ENCODE measurements around the gene CCDC85C. TPM values are rescaled to one million over a fixed set of nuclear protein-coding genes. Genes with fewer than 3 reads are reported as not detected.

The CCDC85C gene
- total RNA-seq, 1 experiment from 2014 or later: 42.3 TPM

DNA sequence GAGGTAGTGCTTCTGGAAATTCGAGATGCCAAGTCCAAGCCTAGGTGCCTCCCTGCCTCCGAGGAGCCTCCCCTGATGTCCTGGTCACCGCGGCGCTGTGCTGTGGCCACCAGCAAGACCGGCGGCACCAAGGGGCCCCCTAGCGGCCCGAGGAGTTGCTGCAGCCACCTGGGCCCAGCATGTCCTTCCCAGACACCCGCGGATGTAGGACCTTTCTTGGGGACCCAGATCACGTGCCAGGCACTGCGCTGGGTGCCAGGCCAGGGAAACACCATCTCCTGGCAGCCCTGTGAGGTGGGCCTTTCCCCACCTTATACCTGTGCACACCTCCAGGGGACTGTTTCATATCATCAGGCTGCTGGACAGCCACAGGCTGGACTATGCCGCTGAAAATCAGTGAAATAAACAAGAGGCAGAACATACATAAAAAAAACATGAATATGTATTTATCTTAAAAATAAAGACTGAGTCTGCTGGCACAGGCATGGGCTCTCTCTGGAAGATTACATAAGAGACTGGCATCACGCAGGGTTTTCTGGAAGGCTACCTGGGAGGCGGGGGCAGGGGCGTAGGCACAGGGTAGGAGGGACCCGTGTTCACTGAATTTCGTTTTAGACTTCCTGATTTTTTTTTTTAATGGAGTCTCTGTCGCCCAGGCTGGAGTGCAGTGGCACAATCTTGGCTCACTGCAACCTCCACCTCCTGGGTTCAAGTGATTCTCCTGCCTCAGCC lies 25.0 kb upstream of the CCDC85C start:
- CTCF ChIA-PET: interaction anchor here (0.7 to 1.2 kb wide), 7 partner anchors 11 to 148 kb away, joined by 3 to 5 read pairs (median 3); partner anchors contain the start of gene SETD3
- no peak overlapping the region for H3K27ac ChIP-seq (ENCODE audit: low read depth, low read length)
- H3K79me2 ChIP-seq (ENCODE audit: insufficient read depth, low read length): no peaks in the 10 kb centered on the region
- RAD21 ChIA-PET (ENCODE audit: low non-redundant PET in 1 of 2, low total read pairs in 2 of 2, uncharacterized antibody in 2 of 2, unreplicated experiment in 2 of 2): interaction anchor here in 1 of 2 experiments (0.8 kb wide), 2 partner anchors 53 to 116 kb away, joined by 3 read pairs; no protein-coding TSS in a partner anchor
- peak overlapping the region; percentile 81 for H2AFZ ChIP-seq (ENCODE audit: low read depth, low read length, poor library complexity, severe bottlenecking)
- intact Hi-C loops (cut with micrococcal nuclease): loop anchor here (1.0 kb wide), 1 partner anchor 111 kb away; no protein-coding TSS in a partner anchor
- TF ChIP-seq TCF7L2 (IDR thresholded peaks at IDR 0.05; ENCODE audit: borderline replicate concordance, extremely low read depth, insufficient read depth, insufficient read length) (no peak), ELF1 (IDR thresholded peaks at IDR 0.05; ENCODE audit: borderline replicate concordance, low read depth) (no peak), CEBPB (IDR thresholded peaks at IDR 0.05; ENCODE audit: low read depth) (no peak), RAD21 (IDR thresholded peaks at IDR 0.05; ENCODE audit: low read depth) (peak; percentile 99)
- TF ChIP-seq, protein P1, sequence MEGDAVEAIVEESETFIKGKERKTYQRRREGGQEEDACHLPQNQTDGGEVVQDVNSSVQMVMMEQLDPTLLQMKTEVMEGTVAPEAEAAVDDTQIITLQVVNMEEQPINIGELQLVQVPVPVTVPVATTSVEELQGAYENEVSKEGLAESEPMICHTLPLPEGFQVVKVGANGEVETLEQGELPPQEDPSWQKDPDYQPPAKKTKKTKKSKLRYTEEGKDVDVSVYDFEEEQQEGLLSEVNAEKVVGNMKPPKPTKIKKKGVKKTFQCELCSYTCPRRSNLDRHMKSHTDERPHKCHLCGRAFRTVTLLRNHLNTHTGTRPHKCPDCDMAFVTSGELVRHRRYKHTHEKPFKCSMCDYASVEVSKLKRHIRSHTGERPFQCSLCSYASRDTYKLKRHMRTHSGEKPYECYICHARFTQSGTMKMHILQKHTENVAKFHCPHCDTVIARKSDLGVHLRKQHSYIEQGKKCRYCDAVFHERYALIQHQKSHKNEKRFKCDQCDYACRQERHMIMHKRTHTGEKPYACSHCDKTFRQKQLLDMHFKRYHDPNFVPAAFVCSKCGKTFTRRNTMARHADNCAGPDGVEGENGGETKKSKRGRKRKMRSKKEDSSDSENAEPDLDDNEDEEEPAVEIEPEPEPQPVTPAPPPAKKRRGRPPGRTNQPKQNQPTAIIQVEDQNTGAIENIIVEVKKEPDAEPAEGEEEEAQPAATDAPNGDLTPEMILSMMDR (IDR thresholded peaks at IDR 0.05 in 2 of 3, conservative IDR thresholded peaks at IDR 0.05 in 1 of 3; ENCODE audit: borderline replicate concordance in 1 of 3, insufficient read depth in 1 of 3, low read depth in 2 of 3, low read length in 2 of 3): peak; percentile 97 to 98 (median 98)
- H3K9me3 ChIP-seq (ENCODE audit: control insufficient read depth in 1 of 2, insufficient read depth in 1 of 2, low read depth in 1 of 2, low read length in 2 of 2): no peaks in the 10 kb centered on the region
- H3K27me3 ChIP-seq (ENCODE audit: insufficient read depth, low read length): no peaks in the 10 kb centered on the region
- no peaks in the 10 kb centered on the region for H3K9me2 ChIP-seq (ENCODE audit: insufficient read depth)
- peak overlapping the region; percentile 29 to 46 for H3K4me3 ChIP-seq (replicated peaks in 1 of 2; ENCODE audit: low read depth in 1 of 2, low read length in 2 of 2)
- H3K36me3 ChIP-seq (ENCODE audit: control insufficient read depth in 1 of 2, insufficient read depth in 2 of 2, low read length in 2 of 2): no peaks in the 10 kb centered on the region
- no TSS peak for BruUV-seq (replicated peaks)
- ATAC-seq (peak; percentile 98), DNase-seq (ENCODE audit: low read depth, low spot score) (peak; percentile 61)
- POLR2A ChIA-PET: interaction anchor here (0.6 kb wide), 1 partner anchor 354 kb away, joined by 3 read pairs; no protein-coding TSS in a partner anchor
- no peaks in the 10 kb centered on the region for H4K20me1 ChIP-seq (ENCODE audit: insufficient read depth)
- peak overlapping the region; percentile 18; the same call in 1 of the 2 replicates for H3K9ac ChIP-seq (ENCODE audit: low read length)
- H3K4me1 ChIP-seq (ENCODE audit: control insufficient read depth in 1 of 2, insufficient read depth in 2 of 2, low read length in 2 of 2): peaks cover 6 to 15% of the 10 kb centered on the region in 2 experiments; a peak in 3 of 4 replicates
- peak overlapping the region; percentile 70 for H3K4me2 ChIP-seq (ENCODE audit: low read length)

Measured in HCT116 (cell line).